ENCODE measurements around the gene PTPN14. TPM values are rescaled to one million over a fixed set of nuclear protein-coding genes. Genes with fewer than 3 reads are reported as not detected.

PTPN14 gene
- total RNA-seq, 6 donors from 2014 or later, result 15.4 to 42.9 (median 27.0) TPM

DNA sequence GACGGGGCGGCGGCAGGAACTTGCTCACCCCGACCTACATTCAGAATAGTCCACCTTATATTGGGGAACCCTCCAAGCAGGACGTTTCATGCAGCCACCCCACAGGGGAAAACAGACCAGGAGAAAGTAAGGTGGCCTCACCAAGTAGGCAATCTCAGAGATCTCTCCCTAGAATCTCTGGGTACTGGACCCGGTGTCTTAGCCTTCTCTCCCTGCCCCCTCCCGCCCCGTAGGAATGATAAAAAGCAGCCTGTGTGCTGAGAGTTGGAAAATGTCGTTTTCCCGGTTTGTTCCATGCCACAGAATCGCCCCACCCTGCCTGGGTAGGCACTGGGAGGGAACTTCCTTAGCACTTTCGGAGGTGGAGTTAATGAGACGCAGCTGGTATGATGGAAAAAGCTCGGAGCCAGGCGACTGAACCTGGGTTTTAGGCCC lies 789 bp upstream of the PTPN14 start:
- H3K4me1 ChIP-seq, result peaks cover 15 to 38% (median 30%) of the 10 kb centered on the region in 4 donors
- TF ChIP-seq POLR2A (IDR thresholded peaks at IDR 0.05) (peak in 2 of 4 donors; percentile 20 to 37), CTCF (IDR thresholded peaks at IDR 0.05) (no peak), POLR2AphosphoS5 (IDR thresholded peaks at IDR 0.05) (peak; percentile 56 to 71)
- peak overlapping the region; percentile 95 to 96 (median 96) for H3K27ac ChIP-seq
- DNase-seq (peak in 1 of 2 donors; percentile 80), ATAC-seq (ENCODE audit: low FRiP score in 2 of 2) (peak; percentile 58 to 91)
- WGBS, 2 donors, result 2 to 5% methylated on average over 6 to 15 of the region's 15 CpGs
- peak overlapping the region; percentile 35 to 72 (median 63) for H3K4me3 ChIP-seq
- H3K36me3 ChIP-seq, result no peaks in the 10 kb centered on the region
- no peaks in the 10 kb centered on the region for H3K27me3 ChIP-seq
- H3K9me3 ChIP-seq, result no peaks in the 10 kb centered on the region

DNA sequence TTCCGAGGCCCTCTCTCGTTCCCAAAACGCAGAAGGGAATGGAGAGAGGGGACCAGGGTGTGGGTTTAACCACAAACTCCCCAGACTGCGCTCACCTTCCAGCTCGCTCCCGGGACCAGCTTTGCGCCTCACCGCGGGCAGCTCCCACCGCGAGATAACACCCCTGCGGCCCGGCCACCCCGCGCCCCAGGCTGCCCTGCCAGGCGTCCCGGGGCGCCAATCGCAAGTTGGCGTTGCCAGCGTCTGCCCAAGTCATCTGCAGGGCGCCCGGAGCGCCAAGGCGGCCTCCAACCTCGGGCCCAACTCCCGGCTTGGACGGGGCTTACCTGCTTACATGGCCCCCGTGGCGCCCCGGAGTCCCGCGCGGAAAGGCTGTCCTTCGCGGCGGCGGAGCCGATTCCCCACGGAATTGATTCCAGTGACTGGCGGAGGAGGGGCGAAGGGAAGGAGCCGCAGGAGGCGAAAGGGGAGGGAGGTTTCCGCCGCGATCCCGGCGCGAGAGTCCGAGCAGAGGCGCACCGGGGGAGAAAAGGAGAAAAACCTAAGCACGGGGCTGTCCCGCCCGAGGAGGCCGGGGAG lies 456 bp downstream of the PTPN14 start:
- DNase-seq (peak; percentile 24 to 89), ATAC-seq (ENCODE audit: low FRiP score in 2 of 2) (peak; percentile 28 to 54)
- no peak for TF ChIP-seq POLR2A (IDR thresholded peaks at IDR 0.05)
- peak in 1 of 6 experiments; percentile 6 for TF ChIP-seq CTCF (IDR thresholded peaks at IDR 0.05)
- no peak for TF ChIP-seq POLR2AphosphoS5 (IDR thresholded peaks at IDR 0.05)
- Histone ChIP-seq H3K4me3 (peak overlapping the region; percentile 56 to 76 (median 71)), H3K27me3 (no peaks in the 10 kb centered on the region), H3K4me1 (peaks cover 17 to 41% (median 31%) of the 10 kb centered on the region in 4 donors), H3K36me3 (no peaks in the 10 kb centered on the region), H3K27ac (peak overlapping the region; percentile 95 to 96 (median 96)), H3K9me3 (no peaks in the 10 kb centered on the region)
- 1% methylated on average over 29 to 48 of the region's 57 CpGs for WGBS, 2 donors

- DNase-seq (peak in 1 of 2 donors; percentile 22), ATAC-seq (ENCODE audit: low FRiP score in 2 of 2) (no peak)
- peak overlapping the region; percentile 95 to 96 (median 96) for H3K27ac ChIP-seq
- TF ChIP-seq POLR2AphosphoS5 (IDR thresholded peaks at IDR 0.05) (no peak), CTCF (IDR thresholded peaks at IDR 0.05) (no peak), POLR2A (IDR thresholded peaks at IDR 0.05) (no peak), EP300 (IDR thresholded peaks at IDR 0.05) (no peak)
- H3K9me3 ChIP-seq, result no peaks in the 10 kb centered on the region
- H3K36me3 ChIP-seq, result no peaks in the 10 kb centered on the region
- peak overlapping the region; percentile 56 to 76 (median 71) for H3K4me3 ChIP-seq
- H3K4me1 ChIP-seq, result peaks cover 17 to 41% (median 31%) of the 10 kb centered on the region in 4 donors
- 34 to 40% methylated on average over 14 to 24 of the region's 24 CpGs for WGBS, 2 donors
- H3K27me3 ChIP-seq, result no peaks in the 10 kb centered on the region
Observed at GRCh38 chr1:214550013-214550856, 1.2 kb downstream of the PTPN14 start.

DNA sequence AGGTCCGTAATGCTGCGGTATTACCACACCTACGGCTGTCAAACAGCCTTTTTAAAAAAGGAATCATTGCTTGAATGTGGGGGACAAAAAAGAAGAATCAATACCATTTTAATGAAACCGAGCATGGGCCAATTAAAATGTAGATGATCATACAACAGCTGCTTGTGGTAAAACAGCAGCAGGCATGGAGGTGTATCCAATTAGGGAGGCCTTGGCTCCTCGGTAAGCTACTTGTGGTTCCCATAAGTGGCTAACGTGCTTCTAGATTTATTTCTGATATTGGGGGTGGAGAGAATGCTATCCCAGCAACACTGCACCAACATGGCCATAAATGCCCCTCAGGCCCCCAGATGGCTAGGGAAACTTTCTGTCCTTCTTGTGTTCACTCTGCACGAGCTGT lies 1.8 kb downstream of the PTPN14 start:
- DNase-seq (no peak), ATAC-seq (ENCODE audit: low FRiP score in 2 of 2) (no peak)
- H3K36me3 ChIP-seq, result no peaks in the 10 kb centered on the region
- 65 to 79% methylated on average over 7 of the region's 7 CpGs for WGBS, 2 donors
- H3K4me1 ChIP-seq, result peaks cover 17 to 41% (median 31%) of the 10 kb centered on the region in 4 donors
- peak overlapping the region in 3 of 4 donors; percentile 20 to 96 (median 95) for H3K27ac ChIP-seq
- H3K4me3 ChIP-seq, result peak overlapping the region in 3 of 4 donors; percentile 56 to 72 (median 70)
- no peaks in the 10 kb centered on the region for H3K9me3 ChIP-seq
- H3K27me3 ChIP-seq, result no peaks in the 10 kb centered on the region
- TF ChIP-seq EP300 (IDR thresholded peaks at IDR 0.05) (no peak), POLR2A (IDR thresholded peaks at IDR 0.05) (no peak)

DNA sequence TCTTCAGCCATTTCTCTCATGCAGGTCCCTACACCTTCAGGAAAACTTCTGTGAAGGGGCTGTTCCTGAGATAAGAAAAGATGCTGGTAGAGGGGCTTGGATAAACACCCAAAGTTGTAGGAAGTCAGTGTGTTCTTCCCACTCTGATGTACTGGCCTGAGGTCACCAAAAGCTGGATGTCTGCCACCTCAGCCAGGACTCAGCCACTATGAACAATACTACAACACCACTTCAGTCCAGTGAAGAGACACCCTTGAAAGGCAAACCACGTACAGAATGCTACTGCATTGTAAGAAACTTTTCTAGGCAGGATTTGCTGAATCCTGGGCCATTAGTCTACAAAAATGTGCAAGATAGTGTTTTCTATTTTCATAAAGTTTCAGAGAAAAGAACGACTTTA lies 2.4 kb downstream of the PTPN14 start:
- Histone ChIP-seq H3K27me3 (no peaks in the 10 kb centered on the region), H3K4me3 (peak overlapping the region in 1 of 4 donors; percentile 56), H3K4me1 (peaks cover 17 to 41% (median 31%) of the 10 kb centered on the region in 4 donors), H3K9me3 (no peaks in the 10 kb centered on the region), H3K36me3 (no peaks in the 10 kb centered on the region), H3K27ac (peak overlapping the region in 1 of 4 donors; percentile 6)
- ATAC-seq (ENCODE audit: low FRiP score in 2 of 2) (peak in 1 of 2 donors; percentile 47), DNase-seq (peak in 1 of 2 donors; percentile 77)
- no peak for TF ChIP-seq CTCF (IDR thresholded peaks at IDR 0.05)
- TF ChIP-seq POLR2A (IDR thresholded peaks at IDR 0.05), result no peak
- TF ChIP-seq EP300 (IDR thresholded peaks at IDR 0.05), result no peak
- TF ChIP-seq POLR2AphosphoS5 (IDR thresholded peaks at IDR 0.05), result no peak
- WGBS, 2 donors, result 39 to 48% methylated on average over 2 of the region's 2 CpGs

Measured in upper lobe of left lung (tissue), 6 donors.